Measurements from ENCODE around the gene WDR49.

- TF ChIP-seq POLR2AphosphoS5 (IDR thresholded peaks at IDR 0.05) = no peak
- TF ChIP-seq CTCF (IDR thresholded peaks at IDR 0.05) = no peak
- TF ChIP-seq POLR2A (IDR thresholded peaks at IDR 0.05) = no peak
Observed at GRCh38 chr3:167484551-167484950, 169.2 kb downstream of the WDR49 start.
